WI38 (cell line): ENCODE measurements around the gene TAS2R4.
A peak's percentile ranks its signal among the peaks of the same experiment; 100 is the strongest.
"Not testable (repeated sequence)": the region's sequence is repeated elsewhere in the genome, so short reads cannot be mapped to it uniquely, and the experiment has no call there.

ENCODE experiments used
- H3K4me3 ChIP-seq: 2 replicates; pipeline ENCODE4 v1.5.1; 2011; ENCODE audit warnings: low read depth, mild to moderate bottlenecking, control low read depth, low read length
- TF ChIP-seq, protein P1 (sequence below): IDR thresholded peaks from 2 replicates; pipeline ENCODE4 v1.5.1; 2012; ENCODE audit warnings: low read depth, mild to moderate bottlenecking, control low read depth, low read length

TAS2R4 gene

DNA sequence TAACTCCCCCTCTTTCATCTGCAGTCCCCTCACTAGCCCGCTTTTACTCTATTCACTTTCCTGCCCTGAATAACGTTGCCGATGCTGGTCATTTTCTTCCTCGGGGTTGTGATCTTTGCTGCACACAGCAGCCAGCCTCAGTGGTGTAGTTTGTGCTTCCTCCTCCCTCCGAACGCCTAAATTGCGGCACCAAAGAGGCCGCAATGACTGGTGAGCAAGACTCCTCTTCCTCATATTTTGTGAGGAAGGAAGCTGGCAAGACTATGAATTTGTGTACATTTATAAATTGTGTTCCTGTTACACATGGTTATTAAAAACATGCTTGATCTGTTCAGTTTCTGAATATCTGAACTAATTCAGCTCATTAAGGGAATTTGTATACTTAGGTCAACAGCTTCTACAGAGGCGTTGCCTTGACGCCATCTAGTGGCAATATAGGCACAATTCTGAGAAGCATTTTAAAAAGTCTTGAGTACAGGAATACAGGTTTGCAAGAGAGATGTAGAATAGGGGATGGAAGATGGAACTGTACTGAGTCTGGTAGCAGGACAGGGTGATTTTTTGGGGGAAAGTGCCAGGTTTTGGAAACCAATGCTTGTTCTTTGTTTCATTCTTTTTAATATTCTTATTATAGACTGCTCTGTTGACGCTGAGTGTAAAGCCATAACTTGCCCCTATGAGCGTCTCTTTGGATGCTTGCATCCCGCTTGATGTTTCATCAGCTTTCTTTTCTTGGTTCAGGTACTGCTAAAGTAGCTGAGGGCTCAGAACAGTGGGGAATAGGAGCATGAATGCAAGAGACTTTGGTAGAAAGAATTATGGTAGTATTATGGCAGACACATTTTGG, 9.5 kb downstream of the TAS2R4 start:
- TF ChIP-seq, protein P1, sequence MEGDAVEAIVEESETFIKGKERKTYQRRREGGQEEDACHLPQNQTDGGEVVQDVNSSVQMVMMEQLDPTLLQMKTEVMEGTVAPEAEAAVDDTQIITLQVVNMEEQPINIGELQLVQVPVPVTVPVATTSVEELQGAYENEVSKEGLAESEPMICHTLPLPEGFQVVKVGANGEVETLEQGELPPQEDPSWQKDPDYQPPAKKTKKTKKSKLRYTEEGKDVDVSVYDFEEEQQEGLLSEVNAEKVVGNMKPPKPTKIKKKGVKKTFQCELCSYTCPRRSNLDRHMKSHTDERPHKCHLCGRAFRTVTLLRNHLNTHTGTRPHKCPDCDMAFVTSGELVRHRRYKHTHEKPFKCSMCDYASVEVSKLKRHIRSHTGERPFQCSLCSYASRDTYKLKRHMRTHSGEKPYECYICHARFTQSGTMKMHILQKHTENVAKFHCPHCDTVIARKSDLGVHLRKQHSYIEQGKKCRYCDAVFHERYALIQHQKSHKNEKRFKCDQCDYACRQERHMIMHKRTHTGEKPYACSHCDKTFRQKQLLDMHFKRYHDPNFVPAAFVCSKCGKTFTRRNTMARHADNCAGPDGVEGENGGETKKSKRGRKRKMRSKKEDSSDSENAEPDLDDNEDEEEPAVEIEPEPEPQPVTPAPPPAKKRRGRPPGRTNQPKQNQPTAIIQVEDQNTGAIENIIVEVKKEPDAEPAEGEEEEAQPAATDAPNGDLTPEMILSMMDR: peak; percentile 51
- no peak overlapping the region for H3K4me3 ChIP-seq

DNA sequence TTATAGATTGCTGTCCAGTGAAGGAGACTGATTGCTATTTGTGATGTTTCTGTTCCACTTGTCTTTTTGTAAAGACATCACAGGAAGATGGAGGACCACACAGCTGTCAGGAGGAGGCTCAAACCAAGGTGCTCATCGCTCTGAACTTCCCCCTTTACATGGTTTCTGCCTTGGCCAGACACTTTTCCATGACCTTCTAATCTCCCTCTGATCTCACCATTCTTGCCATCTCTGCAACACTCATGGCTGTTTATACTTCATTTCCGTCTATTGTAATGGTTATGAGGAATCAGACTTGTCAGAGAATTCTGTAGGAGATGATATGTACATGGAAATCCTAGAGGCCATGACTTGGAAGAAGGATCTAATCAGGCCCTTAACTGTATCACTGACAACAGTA, 11.8 kb downstream of the TAS2R4 start:
- TF ChIP-seq, protein P1: no peak
- no peak overlapping the region for H3K4me3 ChIP-seq

DNA sequence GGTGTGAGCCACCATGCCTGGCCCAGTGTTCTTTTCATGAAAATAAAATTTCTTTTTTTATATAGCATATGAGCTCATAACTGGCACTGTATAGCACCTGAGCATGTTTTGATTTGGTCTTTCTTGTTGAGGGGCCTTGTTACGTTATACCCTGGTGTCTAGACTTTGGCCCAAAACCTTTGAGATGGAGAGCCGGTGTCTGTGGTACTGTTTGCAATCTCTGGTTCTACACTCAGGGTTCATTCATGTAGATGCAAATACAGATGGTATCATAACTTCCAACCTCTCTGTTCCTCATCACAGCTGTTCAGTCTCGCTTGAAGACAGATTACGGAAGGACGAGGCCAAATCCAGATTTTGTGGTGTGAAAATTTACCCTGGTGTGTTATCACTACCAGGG, 13.4 kb downstream of the TAS2R4 start, which contains the start of gene TAS2R5:
Gene TAS2R5, plus strand, starts transcription at position 301 of the 400 bp plus-strand sequence. CDS start 145 bp downstream, outside the sequence.
- no peak within 1 kb of the TSS for H3K4me3 ChIP-seq
- TF ChIP-seq, protein P1: no peak

DNA sequence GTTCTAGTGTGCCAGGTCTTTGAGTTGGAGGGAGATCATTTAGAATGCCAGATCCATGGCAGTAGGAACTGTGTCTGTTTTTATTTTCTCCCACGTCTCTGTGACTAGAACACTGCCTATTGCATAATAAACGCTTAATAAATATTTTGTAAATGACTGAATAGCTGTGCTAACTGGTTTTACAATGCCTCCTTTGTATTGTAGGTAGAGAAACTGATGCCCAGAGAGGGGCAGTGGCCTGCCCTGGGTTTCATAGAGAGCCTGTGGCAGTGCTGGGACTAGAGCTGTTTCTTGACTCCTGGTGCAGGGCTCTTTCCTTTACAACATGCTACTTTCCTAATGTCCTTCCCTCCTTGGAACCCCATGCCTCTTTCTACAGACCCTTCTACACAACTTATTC, 16.1 kb downstream of the TAS2R4 start:
- TF ChIP-seq, protein P1: no peak
- H3K4me3 ChIP-seq: no peak overlapping the region

DNA sequence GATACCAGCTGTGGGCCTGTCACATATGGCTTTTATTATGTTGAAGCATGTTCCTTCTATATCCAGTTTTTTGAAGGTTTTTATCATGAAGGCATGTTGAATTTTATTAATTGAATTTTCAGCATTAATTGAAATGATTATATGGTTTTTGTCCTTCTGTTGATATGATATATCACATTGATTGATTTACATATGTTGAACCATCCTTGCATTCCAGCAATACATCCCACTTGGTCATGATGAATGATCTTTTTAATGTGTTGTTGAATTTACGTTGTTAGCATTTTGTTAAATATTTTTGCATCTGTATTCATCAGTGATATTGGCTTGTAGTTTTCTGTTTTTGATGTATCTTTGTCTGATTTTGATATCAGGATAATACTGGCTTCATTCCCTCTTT, 43.6 kb downstream of the TAS2R4 start:
- H3K4me3 ChIP-seq: no peak overlapping the region
- TF ChIP-seq, protein P1: no peak

DNA sequence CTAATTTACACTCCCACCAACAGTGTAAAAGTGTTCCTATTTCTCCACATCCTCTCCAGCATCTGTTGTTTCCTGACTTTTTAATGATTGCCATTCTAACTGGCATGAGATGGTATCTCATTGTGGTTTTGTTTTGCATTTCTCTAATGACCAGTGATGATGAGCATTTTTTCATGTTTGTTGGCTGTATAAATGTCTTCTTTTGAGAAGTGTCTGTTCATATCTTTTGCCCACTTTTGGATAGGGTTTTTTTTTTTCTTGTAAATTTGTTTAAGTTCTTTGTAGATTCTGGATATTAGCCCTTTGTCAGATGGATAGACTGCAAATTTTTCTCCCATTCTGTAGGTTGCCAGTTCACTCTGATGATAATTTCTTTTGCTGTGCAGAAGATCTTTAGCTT, 46.0 kb downstream of the TAS2R4 start:
- not testable (repeated sequence) for H3K4me3 ChIP-seq
